GM21576 (cell line): ENCODE data around the gene CCNL2.
"Not testable (repeated sequence)": the region's sequence is repeated elsewhere in the genome, so short reads cannot be mapped to it uniquely, and the experiment has no call there.

Experiments
- ATAC-seq: cut with Tn5 transposase; IDR thresholded peaks from one replicate; pipeline ENCODE4 v1.9.1; 2021; ENCODE audit warnings: mild to moderate bottlenecking, moderate library complexity; ENCODE audit not compliant: unreplicated experiment

Gene CCNL2

DNA sequence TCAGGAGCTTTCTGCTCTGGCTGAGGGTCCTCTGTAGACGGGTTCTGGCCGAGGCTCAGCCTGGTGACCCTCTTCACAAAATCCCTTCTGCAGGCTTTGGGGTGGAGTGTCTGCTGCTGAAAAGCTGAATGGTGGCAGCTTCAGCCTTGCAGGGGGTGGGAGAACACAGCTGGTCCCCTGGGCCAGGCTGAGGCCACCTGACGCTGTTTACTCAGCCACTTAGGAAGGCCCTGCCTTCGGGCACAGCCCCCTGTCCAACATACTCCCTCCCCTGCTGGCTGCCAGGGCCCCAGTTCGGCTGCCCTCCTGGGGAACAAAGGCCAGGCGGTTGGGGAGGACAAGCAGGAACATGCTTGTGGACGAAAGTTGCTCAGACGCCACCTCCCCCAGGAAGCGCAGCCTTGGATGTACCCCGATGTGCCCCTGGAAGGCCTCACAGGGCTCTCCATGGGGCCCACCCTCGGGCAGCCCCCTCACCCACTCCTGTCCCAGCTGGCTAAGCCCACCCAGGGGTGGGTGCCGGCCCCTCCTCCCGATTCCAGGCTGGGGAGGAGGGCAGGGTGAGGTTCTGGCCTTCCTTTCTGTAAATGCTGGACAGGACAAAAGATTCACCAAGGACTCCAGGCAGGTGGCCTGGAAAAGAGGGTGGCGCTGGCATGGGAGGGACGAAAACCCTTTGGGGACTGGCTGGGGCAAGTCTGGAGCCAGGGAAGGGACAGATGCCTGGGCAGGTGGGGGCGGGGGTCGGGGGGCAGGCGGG is 22.2 kb upstream of the CCNL2 start, which contains the start of gene ANKRD65:
Gene ANKRD65, minus strand, starts transcription at position 130 of the 760 bp plus-strand sequence. CDS start 271 bp downstream, outside the sequence.
- no peak for ATAC-seq

DNA sequence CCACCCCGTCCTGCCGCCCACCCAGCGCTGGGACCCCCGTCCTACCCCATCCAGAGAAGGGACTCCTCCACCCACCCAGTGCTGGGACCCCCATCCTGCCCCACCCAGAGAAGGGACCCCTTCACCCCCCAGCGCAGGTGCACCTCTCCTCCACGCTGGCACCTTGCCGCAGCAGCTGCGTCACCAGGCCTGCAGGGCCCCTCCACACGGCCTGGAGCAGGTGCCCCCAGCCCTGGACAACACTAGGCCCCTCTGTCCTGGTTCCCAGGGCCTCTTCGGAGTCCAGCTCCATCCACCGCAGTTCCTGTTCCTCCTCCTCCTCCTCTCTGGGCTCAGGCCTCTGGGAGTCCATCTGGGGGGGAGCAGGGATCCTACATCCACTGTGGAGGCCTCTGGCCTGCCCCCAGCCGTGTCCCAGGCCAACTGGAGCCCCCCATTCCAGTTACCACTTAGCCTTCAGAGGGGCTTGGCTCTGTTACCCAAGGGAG is 21.6 kb upstream of the CCNL2 start:
- ATAC-seq: no peak

DNA sequence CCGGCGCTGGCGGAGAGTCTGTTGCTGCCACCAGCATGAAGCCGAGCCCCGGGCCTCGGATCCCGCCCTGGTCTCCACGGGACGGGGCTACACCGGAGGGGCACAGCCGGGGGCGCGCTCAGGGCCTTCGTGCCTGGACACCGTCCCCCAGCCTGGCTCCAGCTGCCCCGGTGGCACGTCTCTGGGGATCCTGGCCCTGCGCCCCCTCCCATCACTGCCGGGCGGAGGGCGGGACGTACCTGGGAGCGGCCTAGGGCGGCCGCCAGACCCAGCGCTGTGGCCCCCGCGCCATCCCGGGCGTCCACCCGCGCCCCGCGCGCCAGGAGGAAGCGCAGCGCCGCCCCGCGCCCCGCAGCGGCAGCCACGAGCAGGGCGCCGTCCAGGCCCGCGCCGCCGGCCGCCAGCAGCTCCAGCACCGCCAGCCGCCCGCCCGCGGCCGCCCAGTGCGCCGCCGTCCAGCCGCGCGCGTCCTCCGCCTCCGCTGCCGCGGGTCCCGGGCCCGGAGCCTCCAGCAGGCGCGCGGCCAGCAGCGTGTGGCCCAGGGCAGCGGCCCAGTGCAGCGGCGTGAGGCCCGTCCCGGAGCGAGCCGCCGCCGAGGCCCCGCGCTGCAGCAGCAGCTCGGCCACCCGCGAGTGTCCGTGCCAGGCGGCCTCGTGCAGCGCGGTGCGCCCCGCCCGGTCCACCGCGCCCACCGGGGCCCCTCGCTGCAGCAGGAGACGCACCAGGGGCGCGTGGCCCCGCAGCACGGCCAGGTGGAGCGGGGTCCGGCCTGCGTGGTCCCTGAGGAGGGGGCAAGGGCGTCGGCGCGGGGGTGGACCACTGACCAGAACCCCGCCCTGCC is 20.9 kb upstream of the CCNL2 start:
- no peak for ATAC-seq

DNA sequence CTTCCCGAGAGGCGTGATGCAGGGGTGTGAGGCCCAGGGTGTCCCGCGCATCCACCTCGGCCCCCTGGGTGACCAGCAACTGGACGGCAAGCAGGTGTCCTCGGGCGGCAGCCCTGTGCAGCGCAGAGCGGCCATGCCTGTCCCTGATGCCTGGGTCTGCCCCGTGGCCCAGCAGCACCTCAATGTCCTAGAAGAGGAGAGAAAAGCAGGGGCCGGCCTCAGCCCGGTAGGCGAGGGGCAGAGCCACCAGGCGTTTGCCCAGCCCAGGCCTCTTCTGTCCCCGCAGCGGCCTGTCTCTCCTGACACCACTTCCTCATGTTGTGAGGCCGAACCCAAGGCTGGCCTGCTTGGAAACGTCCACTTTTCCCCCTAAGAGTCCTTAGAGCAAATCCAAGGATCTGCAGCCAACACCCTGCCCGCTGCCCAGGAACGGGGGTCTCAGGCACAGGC is 20.3 kb upstream of the CCNL2 start:
- no peak for ATAC-seq

DNA sequence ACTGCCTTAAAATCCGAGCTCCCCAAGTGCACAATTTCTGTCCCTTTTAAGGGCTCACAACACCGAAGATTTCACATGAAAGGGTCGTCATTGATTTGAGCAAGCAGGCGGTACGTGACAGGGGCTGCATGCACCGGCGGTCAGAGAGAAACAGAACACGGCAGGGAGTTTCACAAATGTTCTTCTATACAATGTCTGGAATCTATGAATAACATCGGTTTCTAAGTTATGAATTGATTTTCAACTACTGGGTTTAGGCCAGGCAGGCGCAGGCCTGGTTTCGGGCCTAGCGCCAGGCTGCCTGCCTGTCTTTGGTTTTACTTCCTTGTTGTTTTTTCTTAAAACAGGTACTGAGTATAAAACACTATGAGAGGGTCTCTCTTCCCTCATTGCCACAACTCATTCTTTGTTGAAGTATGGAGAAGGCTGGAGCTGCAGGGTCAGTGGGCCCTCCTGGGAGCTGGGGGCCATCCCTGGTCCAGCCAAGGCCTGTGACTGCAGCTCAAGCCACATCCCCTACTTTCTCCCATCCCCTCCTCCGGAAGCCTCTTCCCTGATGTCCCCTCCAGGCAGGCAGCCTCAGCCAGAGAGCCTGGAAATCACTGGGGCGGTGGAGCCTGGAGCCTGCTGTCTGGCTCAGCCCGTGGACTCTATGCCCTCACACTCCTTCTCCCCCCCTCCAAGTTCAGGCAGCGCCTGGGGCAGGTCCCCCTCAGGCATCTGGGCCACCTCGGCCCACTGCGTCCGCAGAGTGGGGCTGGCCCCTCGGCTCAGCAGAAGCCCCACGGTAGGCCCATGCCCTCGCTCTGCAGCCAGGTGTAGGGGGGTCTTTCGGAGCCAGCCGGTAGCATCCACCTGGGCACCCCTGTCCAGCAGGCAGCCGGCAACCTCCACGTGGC is 19.6 kb upstream of the CCNL2 start:
- no peak for ATAC-seq

DNA sequence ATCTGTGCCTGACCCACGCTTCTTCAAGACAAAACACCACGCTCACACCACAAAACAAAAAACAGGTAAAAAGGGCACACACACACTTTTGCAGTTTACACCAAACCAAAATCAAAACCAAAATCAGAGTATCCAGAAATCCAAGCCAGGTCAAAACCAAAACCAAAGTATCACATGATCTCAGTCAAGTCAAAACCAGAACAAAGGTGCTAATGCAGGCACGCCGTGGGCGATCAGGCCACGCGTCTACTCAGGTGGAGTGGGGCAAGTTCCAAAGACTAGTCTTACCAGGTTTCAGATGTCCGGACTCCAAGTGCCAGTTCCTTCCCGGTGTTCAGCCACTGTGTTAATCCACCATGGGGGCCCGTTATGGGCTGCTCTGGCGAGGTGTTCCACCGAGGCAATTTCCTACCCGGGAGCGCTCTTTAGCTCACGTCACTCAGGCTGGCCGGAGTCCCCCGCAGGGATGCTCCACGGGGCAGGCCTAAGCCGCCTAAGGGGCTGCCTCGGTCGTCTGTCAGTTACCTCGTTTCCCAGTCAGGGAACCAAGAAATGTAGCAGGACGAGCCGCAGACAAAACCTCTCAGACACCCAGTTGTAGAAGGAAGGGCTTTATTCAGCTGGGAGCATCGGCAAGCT is 18.8 kb upstream of the CCNL2 start:
- not testable (repeated sequence) for ATAC-seq

- ATAC-seq: not testable (repeated sequence)
Measured at GRCh38 chr1:1417396-1417795, 18.3 kb upstream of the CCNL2 start.

GRCh38 chr1:1415751-1416150 is 16.6 kb upstream of the CCNL2 start:
- ATAC-seq: no peak

GRCh38 chr1:1412311-1412902 is 13.3 kb upstream of the CCNL2 start:
- not testable (repeated sequence) for ATAC-seq

GRCh38 chr1:1411626-1412025 is 12.5 kb upstream of the CCNL2 start:
- ATAC-seq: no peak

- ATAC-seq: not testable (repeated sequence)
Measured at GRCh38 chr1:1410238-1410637, 11.1 kb upstream of the CCNL2 start.

DNA sequence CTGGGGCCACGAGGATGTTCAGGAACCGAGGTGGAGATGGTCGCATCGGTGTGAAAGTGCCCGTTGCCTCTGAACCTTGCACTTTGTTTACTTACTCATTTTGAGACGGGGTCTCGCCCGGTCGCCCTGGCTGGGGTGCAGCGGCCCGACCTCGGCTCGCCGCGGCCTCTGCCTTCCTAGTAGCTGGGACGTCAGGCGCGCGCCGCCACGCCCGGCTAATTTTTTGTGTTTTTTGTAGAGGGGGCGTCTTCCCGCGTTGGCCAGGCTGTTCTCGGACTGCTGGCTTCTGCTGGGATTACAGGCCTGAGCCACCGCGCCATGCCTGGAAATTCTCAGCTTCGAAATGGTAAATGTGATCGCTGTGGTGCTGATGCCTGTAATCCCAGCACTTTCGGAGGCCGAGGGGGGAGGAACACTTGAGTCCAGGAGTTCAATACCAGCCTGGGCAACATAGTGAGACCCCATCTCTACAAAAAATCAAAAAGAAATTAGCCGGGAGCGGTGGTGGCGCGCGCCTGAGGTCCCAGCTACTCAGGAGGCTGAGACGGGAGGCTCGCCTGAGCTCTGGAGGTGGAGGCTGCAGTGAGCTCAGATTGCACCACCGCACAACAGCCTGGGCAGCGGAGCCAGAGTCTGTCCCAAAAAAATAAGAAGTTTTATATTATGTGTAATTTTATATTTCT is 8.6 kb upstream of the CCNL2 start:
- ATAC-seq: peak; percentile 21

DNA sequence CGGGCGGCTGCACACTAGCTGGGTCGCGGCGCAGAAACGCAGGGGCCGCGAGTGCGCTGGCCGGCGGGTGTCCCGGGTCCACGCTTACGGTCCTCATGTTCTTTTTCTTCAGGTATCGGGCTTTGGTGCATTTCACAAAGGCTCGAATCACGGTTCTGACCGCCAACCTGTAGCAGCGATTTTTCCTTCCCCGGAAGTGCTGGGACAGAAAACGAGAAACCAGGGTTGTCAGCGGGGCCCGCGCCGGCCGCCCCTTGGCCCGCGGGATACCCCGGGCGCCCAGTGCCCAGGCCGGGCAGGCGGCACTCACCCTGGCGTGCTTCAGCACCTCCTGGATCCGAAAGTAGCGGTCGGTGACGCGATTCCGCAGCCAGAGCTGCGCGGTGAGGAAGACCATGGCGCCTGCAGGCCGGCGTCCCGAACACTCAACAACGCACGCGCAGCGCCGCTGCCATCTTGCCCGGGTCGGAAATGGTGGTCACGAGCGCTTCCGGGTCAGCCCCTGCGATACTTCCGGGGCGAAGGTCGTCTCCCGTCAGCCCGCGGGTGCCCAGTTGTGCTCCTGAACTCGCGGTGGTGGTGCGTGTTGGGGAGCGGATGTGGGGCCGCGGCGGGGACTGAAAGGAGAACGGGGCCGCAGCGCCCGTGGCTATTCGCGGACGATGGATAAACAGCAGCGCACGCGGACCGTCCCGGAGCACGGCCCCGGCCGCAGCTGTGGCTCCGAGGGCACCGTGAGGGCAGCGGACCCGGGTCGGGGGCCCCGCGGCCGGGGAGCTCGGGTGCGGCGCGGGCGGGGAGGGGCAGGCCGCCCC is 7.9 kb upstream of the CCNL2 start, which contains the start of gene MRPL20:
Gene MRPL20, minus strand, starts transcription at position 473 of the 815 bp plus-strand sequence. Its CDS starts 76 bp downstream, at position 397.
- peak; percentile 91 for ATAC-seq

DNA sequence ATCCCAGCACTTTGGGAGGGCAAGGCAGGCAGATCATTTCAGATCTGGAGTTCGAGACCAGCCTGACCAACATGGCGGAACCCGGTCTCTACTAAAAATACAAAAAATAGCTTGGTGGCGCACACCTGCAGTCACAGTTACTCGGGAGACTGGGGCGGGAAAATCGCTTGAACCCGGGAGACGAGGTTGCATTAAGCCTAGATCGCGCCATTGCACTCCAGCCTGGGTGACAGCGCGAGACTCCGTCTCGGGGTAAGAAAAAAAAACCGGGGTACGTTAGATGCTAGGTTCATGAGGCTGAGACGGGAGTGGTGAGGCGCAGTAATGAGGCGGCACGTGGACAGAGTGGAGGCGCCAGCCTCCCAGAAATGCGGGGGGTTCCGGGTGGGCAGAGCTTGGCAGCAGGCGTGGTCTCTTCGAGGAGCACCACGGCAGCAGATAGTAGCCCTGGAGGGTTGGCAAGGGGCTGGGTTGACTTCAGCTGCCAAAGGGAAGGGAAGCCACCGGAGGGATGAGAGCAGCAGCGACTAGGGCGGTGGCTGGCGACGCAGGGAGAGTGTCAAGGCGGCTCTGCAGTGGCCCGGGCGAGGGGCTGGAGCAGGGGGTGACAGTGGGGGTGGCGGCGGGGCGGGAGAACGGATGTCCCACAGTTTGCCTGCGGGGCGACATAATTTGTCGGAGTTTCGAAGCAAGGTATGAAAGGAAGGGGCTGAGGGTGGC is 7.1 kb upstream of the CCNL2 start:
- peak; percentile 4 for ATAC-seq

GRCh38 chr1:1403653-1404052 is 4.5 kb upstream of the CCNL2 start:
- ATAC-seq: no peak

DNA sequence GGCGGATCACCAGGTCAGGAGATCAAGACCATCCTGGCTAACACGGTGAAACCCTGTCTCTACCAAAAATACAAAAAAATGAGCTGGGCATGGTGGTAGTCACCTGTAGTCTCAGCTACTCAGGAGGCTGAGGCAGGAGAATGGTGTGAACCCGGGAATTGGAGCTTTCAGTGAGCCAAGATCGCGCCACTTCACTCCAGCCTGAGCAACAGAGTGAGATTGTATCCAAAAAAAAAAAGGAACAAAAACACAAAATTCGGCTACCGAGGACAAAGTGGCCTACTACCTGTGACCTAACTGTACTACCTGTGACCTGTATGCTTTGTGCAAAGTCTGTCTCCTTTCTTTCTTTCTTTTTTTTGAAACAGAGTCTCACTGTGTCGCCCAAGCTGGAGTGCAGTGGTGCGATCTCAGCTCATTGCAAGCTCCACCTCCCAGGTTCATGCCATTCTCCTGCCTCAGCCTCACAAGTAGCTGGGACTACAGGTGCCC is 3.8 kb upstream of the CCNL2 start:
- ATAC-seq: not testable (repeated sequence)
